ENCODE results near the gene ATP11A. TPM values are rescaled to one million over a fixed set of nuclear protein-coding genes. Genes with fewer than 3 reads are reported as not detected.
A peak's percentile ranks its signal among the peaks of the same experiment; 100 is the strongest.

The ATP11A gene
- total RNA-seq, 6 experiments from 2014 or later: 24.3 to 57.4 (median 33.1) TPM

GRCh38 chr13:112807653-112808376 is 118.0 kb downstream of the ATP11A start:
- no peak for TF ChIP-seq POLR2A (IDR thresholded peaks at IDR 0.05)
- TF ChIP-seq CTCF (IDR thresholded peaks at IDR 0.05): no peak
- H3K4me3 ChIP-seq: no peak overlapping the region
- H3K27me3 ChIP-seq: no peaks in the 10 kb centered on the region
- WGBS (ENCODE audit: insufficient coverage, low coverage, low lambda C conversion rate, missing lambda C conversion rate): 80% methylated on average over 4 of the region's 24 CpGs
- intact Hi-C loops (cut with DNase I): no loop called here
- no peaks in the 10 kb centered on the region for H3K4me1 ChIP-seq
- no peak for DNase-seq
- peaks cover 0 to 6% (median 3%) of the 10 kb centered on the region in 4 donors for H3K36me3 ChIP-seq
- no peaks in the 10 kb centered on the region for H3K9me3 ChIP-seq
- no peak overlapping the region for H3K27ac ChIP-seq
- ATAC-seq: peak in 2 of 4 donors; percentile 10 to 34

GRCh38 chr13:112808377-112809140 is 118.7 kb downstream of the ATP11A start:
- no peak overlapping the region for H3K27ac ChIP-seq
- no peak for ATAC-seq
- H3K9me3 ChIP-seq: no peaks in the 10 kb centered on the region
- H3K27me3 ChIP-seq: no peaks in the 10 kb centered on the region
- TF ChIP-seq CTCF (IDR thresholded peaks at IDR 0.05): no peak
- no peak for TF ChIP-seq POLR2A (IDR thresholded peaks at IDR 0.05)
- intact Hi-C loops (cut with DNase I): no loop called here
- no peak overlapping the region for H3K4me3 ChIP-seq
- 91% methylated on average over 19 of the region's 26 CpGs for WGBS (ENCODE audit: insufficient coverage, low coverage, low lambda C conversion rate, missing lambda C conversion rate)
- no peak for DNase-seq
- no peaks in the 10 kb centered on the region for H3K4me1 ChIP-seq
- peaks cover 0 to 6% (median 5%) of the 10 kb centered on the region in 4 donors for H3K36me3 ChIP-seq

- 92% methylated on average over 10 of the region's 40 CpGs for WGBS (ENCODE audit: insufficient coverage, low coverage, low lambda C conversion rate, missing lambda C conversion rate)
- H3K27me3 ChIP-seq: no peaks in the 10 kb centered on the region
- TF ChIP-seq CTCF (IDR thresholded peaks at IDR 0.05): no peak
- TF ChIP-seq POLR2A (IDR thresholded peaks at IDR 0.05): no peak
- ATAC-seq (no peak), DNase-seq (no peak)
- no peaks in the 10 kb centered on the region for H3K9me3 ChIP-seq
- no peaks in the 10 kb centered on the region for H3K4me1 ChIP-seq
- H3K4me3 ChIP-seq: no peak overlapping the region
- intact Hi-C loops (cut with DNase I): no loop called here
- peaks cover 0 to 6% (median 5%) of the 10 kb centered on the region in 4 donors for H3K36me3 ChIP-seq
- H3K27ac ChIP-seq: no peak overlapping the region
Observed at GRCh38 chr13:112809332-112810315, 119.8 kb downstream of the ATP11A start.

- Histone ChIP-seq H3K9me3 (no peaks in the 10 kb centered on the region), H3K36me3 (peaks cover 0 to 8% (median 6%) of the 10 kb centered on the region in 4 donors), H3K27ac (no peak overlapping the region), H3K27me3 (no peaks in the 10 kb centered on the region), H3K4me3 (no peak overlapping the region), H3K4me1 (no peaks in the 10 kb centered on the region)
- ATAC-seq: no peak
- DNase-seq: no peak
- intact Hi-C loops (cut with DNase I): no loop called here
- 92% methylated on average over 14 of the region's 14 CpGs for WGBS (ENCODE audit: insufficient coverage, low coverage, low lambda C conversion rate, missing lambda C conversion rate)
- TF ChIP-seq POLR2A (IDR thresholded peaks at IDR 0.05) (no peak), CTCF (IDR thresholded peaks at IDR 0.05) (no peak)
Observed at GRCh38 chr13:112810608-112811007, 120.8 kb downstream of the ATP11A start.
